WTC11 (cell line): ENCODE results near the gene NUP37. TPM values are rescaled to one million over a fixed set of nuclear protein-coding genes. Genes with fewer than 3 reads are reported as not detected.

ENCODE experiments used
- ATAC-seq: fragments of 200-7000 bp; cut with Tn5 transposase; 2 replicates; pipeline ENCODE4 v1.10.0; 2021; ENCODE audit warnings: mild to moderate bottlenecking, moderate library complexity
- CTCF ChIA-PET: fragments of 300-600 bp; sonication (Branson Sonifier 250); formaldehyde crosslinking; loops from one replicate; lab custom pipeline; 2021; ENCODE audit warnings: antibody characterized with exemption; lab: Charles Lee
- POLR2A ChIA-PET: fragments of 350-600 bp; sonication (Branson Sonifier 250); formaldehyde crosslinking; loops from one replicate; lab custom pipeline; 2021; ENCODE audit warnings: antibody characterized with exemption; lab: Charles Lee
- DNase-seq: peaks from one replicate; pipeline ENCODE4 v3.0.0; 2021; ENCODE audit warnings: low spot score
- H3K27ac Mint-ChIP-seq: 2 replicates; pipeline ENCODE4 v1.8.0; 2021; ENCODE audit warnings: mixed read lengths
- H3K27me3 Mint-ChIP-seq: 2 replicates; pipeline ENCODE4 v1.8.0; 2021; ENCODE audit warnings: low read depth, mild to moderate bottlenecking, moderate library complexity, mixed read lengths
- H3K36me3 Mint-ChIP-seq: 2 replicates; pipeline ENCODE4 v1.8.0; 2021; ENCODE audit warnings: mixed read lengths
- H3K4me1 Mint-ChIP-seq: 2 replicates; pipeline ENCODE4 v1.8.0; 2022; ENCODE audit warnings: mixed read lengths
- H3K4me3 Mint-ChIP-seq: 2 replicates; pipeline ENCODE4 v1.8.0; 2021; ENCODE audit warnings: mild to moderate bottlenecking, moderate library complexity, mixed read lengths
- H3K9me3 Mint-ChIP-seq: 2 replicates; pipeline ENCODE4 v1.8.0; 2021; ENCODE audit warnings: mixed read lengths
- AFF4 ChIP-seq: sonication (generic); formaldehyde crosslinking; IDR thresholded peaks from 2 replicates; pipeline ENCODE4 v1.8.1; 2023; ENCODE audit warnings: mild to moderate bottlenecking, missing genetic modification reagents, borderline replicate concordance
- ATF3 ChIP-seq: sonication (generic); formaldehyde crosslinking; conservative IDR thresholded peaks from 2 replicates; pipeline ENCODE4 v1.8.1; 2022; ENCODE audit warnings: mild to moderate bottlenecking, missing genetic modification reagents
- CBFB ChIP-seq: sonication (generic); formaldehyde crosslinking; IDR thresholded peaks from 2 replicates; pipeline ENCODE4 v1.8.1; 2022; ENCODE audit warnings: mild to moderate bottlenecking, low read depth, missing genetic modification reagents
- CTCF ChIP-seq: fragments of 200-600 bp; IDR thresholded peaks from 2 replicates; pipeline ENCODE4 v1.8.0; 2022; ENCODE audit warnings: antibody characterized with exemption
- E2F1 ChIP-seq: sonication (generic); formaldehyde crosslinking; IDR thresholded peaks from 2 replicates; pipeline ENCODE4 v1.8.0; 2022; ENCODE audit warnings: mild to moderate bottlenecking, missing genetic modification reagents
- GABPB1 ChIP-seq: sonication (generic); formaldehyde crosslinking; IDR thresholded peaks from 2 replicates; pipeline ENCODE4 v1.8.1; 2023; ENCODE audit warnings: mild to moderate bottlenecking, missing genetic modification reagents
- MYBL2 ChIP-seq: sonication (generic); formaldehyde crosslinking; IDR thresholded peaks from 2 replicates; pipeline ENCODE4 v1.8.1; 2023; ENCODE audit warnings: mild to moderate bottlenecking, moderate library complexity, missing genetic modification reagents
- NFATC4 ChIP-seq: fragments of 250-450 bp; sonication (Bioruptor Pico); IDR thresholded peaks from 2 replicates; pipeline ENCODE4 v1.9.0; 2021; ENCODE audit warnings: mild to moderate bottlenecking
- NR1H2 ChIP-seq: sonication (generic); formaldehyde crosslinking; IDR thresholded peaks from 2 replicates; pipeline ENCODE4 v1.9.0; 2021; ENCODE audit warnings: mild to moderate bottlenecking, moderate library complexity, missing genetic modification reagents
- NR3C1 ChIP-seq: sonication (generic); formaldehyde crosslinking; conservative IDR thresholded peaks from 2 replicates; pipeline ENCODE4 v1.8.1; 2023; ENCODE audit warnings: low read depth, mild to moderate bottlenecking, missing genetic modification reagents
- RORB ChIP-seq: fragments of 250-450 bp; sonication (Bioruptor Pico); IDR thresholded peaks from 2 replicates; pipeline ENCODE4 v1.9.0; 2021; ENCODE audit warnings: mild to moderate bottlenecking
- SMAD3 ChIP-seq: sonication (generic); formaldehyde crosslinking; IDR thresholded peaks from 2 replicates; pipeline ENCODE4 v1.8.0; 2022; ENCODE audit warnings: missing genetic modification reagents, mild to moderate bottlenecking, borderline replicate concordance
- SP1 ChIP-seq: sonication (generic); formaldehyde crosslinking; conservative IDR thresholded peaks from 2 replicates; pipeline ENCODE4 v1.8.1; 2022; ENCODE audit warnings: missing genetic modification reagents
- STAT6 ChIP-seq: sonication (generic); formaldehyde crosslinking; conservative IDR thresholded peaks from 2 replicates; pipeline ENCODE4 v1.8.1; 2023; ENCODE audit warnings: mild to moderate bottlenecking, low read depth, missing genetic modification reagents, moderate library complexity
- TP53 ChIP-seq: sonication (generic); formaldehyde crosslinking; IDR thresholded peaks from 2 replicates; pipeline ENCODE4 v1.8.1; 2023; ENCODE audit warnings: mild to moderate bottlenecking, missing genetic modification reagents
- ZBTB43 ChIP-seq: sonication (generic); formaldehyde crosslinking; IDR thresholded peaks from 2 replicates; pipeline ENCODE4 v1.8.1; 2023; ENCODE audit warnings: mild to moderate bottlenecking, missing genetic modification reagents
- ZMAT4 ChIP-seq: fragments of 250-450 bp; sonication (Bioruptor Pico); IDR thresholded peaks from 2 replicates; pipeline ENCODE4 v1.9.0; 2021; ENCODE audit warnings: mild to moderate bottlenecking
- ZNF121 ChIP-seq: sonication (generic); formaldehyde crosslinking; IDR thresholded peaks from 2 replicates; pipeline ENCODE4 v1.8.0; 2023; ENCODE audit warnings: missing genetic modification reagents
- ZNF416 ChIP-seq: fragments of 250-450 bp; sonication (Bioruptor Pico); IDR thresholded peaks from 2 replicates; pipeline ENCODE4 v1.9.0; 2021; ENCODE audit warnings: mild to moderate bottlenecking, inconsistent platforms
- ZNF423 ChIP-seq: fragments of 250-450 bp; sonication (Bioruptor Pico); IDR thresholded peaks from 2 replicates; pipeline ENCODE4 v2.1.2; 2022; ENCODE audit warnings: mild to moderate bottlenecking, moderate library complexity
- ZSCAN18 ChIP-seq: fragments of 250-450 bp; sonication (Bioruptor Pico); IDR thresholded peaks from 2 replicates; pipeline ENCODE4 v2.1.2; 2022; ENCODE audit warnings: mild to moderate bottlenecking, moderate library complexity
- total RNA-seq: library from RNA; stranded (reverse); gene quantifications from 3 replicates; pipeline ENCODE4 v1.2.3, GENCODE V29; 2021

The NUP37 gene
- total RNA-seq, 1 experiment from 2014 or later: 58.4 TPM

GRCh38 chr12:102031852-102032251 is 88.1 kb downstream of the NUP37 start:
- H3K4me1 Mint-ChIP-seq: no peaks in the 10 kb centered on the region
- POLR2A ChIA-PET: no interaction called here
- H3K27me3 Mint-ChIP-seq: no peaks in the 10 kb centered on the region
- no peak overlapping the region for H3K27ac Mint-ChIP-seq
- ATAC-seq (no peak), DNase-seq (no peak)
- H3K36me3 Mint-ChIP-seq: no peaks in the 10 kb centered on the region
- TF ChIP-seq CTCF (no peak), SMAD3 (CRISPR knock-in tag) (no peak)
- TF ChIP-seq, all 79 proteins: peak for 0
- H3K4me3 Mint-ChIP-seq: no peak overlapping the region
- no peaks in the 10 kb centered on the region for H3K9me3 Mint-ChIP-seq
- CTCF ChIA-PET: no interaction called here

GRCh38 chr12:102029141-102029540 is 90.8 kb downstream of the NUP37 start:
- CTCF ChIA-PET: no interaction called here
- Mint-ChIP-seq H3K4me1 (no peaks in the 10 kb centered on the region), H3K9me3 (no peaks in the 10 kb centered on the region), H3K27ac (no peak overlapping the region), H3K27me3 (no peaks in the 10 kb centered on the region), H3K4me3 (no peak overlapping the region), H3K36me3 (no peaks in the 10 kb centered on the region)
- DNase-seq (no peak), ATAC-seq (no peak)
- TF ChIP-seq SMAD3 (CRISPR knock-in tag) (no peak), ZBTB43 (CRISPR knock-in tag) (no peak), ZMAT4 (CRISPR knock-in tag) (no peak), ZSCAN18 (CRISPR knock-in tag) (no peak), NR3C1 (CRISPR knock-in tag) (no peak), ZNF423 (CRISPR knock-in tag) (no peak), MYBL2 (CRISPR knock-in tag) (no peak), SP1 (CRISPR knock-in tag) (no peak)
- POLR2A ChIA-PET: no interaction called here

- ATAC-seq (peak; percentile 91), DNase-seq (no peak)
- POLR2A ChIA-PET: no interaction called here
- TF ChIP-seq AFF4 (CRISPR knock-in tag) (no peak), RORB (no peak), NR1H2 (CRISPR knock-in tag) (no peak), STAT6 (CRISPR knock-in tag) (no peak), E2F1 (no peak), ZNF416 (CRISPR knock-in tag) (no peak), NFATC4 (CRISPR knock-in tag) (no peak), CBFB (CRISPR knock-in tag) (no peak), ATF3 (CRISPR knock-in tag) (no peak), TP53 (CRISPR knock-in tag) (no peak), GABPB1 (CRISPR knock-in tag) (no peak), ZNF121 (CRISPR knock-in tag) (no peak)
Measured at GRCh38 chr12:102026728-102027127, 93.2 kb downstream of the NUP37 start.

More at GRCh38 chr12:102026728-102027127, 93.2 kb downstream of the NUP37 start:
- Mint-ChIP-seq H3K9me3 (no peaks in the 10 kb centered on the region), H3K27ac (no peak overlapping the region), H3K4me3 (no peak overlapping the region), H3K4me1 (no peaks in the 10 kb centered on the region), H3K36me3 (no peaks in the 10 kb centered on the region), H3K27me3 (no peaks in the 10 kb centered on the region)
- CTCF ChIA-PET: no interaction called here
